ENCODE measurements around the gene CFL2.

- no peak for TF ChIP-seq CTCF (IDR thresholded peaks at IDR 0.05)
- TF ChIP-seq POLR2A (IDR thresholded peaks at IDR 0.05) = no peak
Observed at GRCh38 chr14:34684578-34684977, 29.8 kb downstream of the CFL2 start.

Measured in ovary (tissue), 3 donors.